Lung (tissue), 12 donors: ENCODE measurements around the gene TRIM47. TPM values are rescaled to one million over a fixed set of nuclear protein-coding genes. Genes with fewer than 3 reads are reported as not detected.

Experiments
- ATAC-seq: fragments of 200-7000 bp; cut with Tn5 transposase; one replicate; pipeline ENCODE4 v1.9.1; 2020; ENCODE audit warnings: moderate number of reproducible peaks; ENCODE audit not compliant: insufficient read depth, low FRiP score
- DNase-seq, 3 donors: peaks; one replicate each; pipeline ENCODE4 v3.0.0-alpha.2; 2013 to 2017
- H3K27ac ChIP-seq, 2 donors: one replicate each; pipeline ENCODE4 v1.5.1; 2013; ENCODE audit warnings: mild to moderate bottlenecking in 2 of 2, moderate library complexity in 2 of 2, control low read depth in 1 of 2, inconsistent platforms in 1 of 2, low read depth in 1 of 2, low read length in 1 of 2
- H3K27me3 ChIP-seq, 3 donors: one replicate each; pipeline ENCODE4 v1.5.1; 2013; ENCODE audit warnings: low read length in 2 of 3; ENCODE audit not compliant: control insufficient read depth in 3 of 3, insufficient read depth in 3 of 3
- H3K36me3 ChIP-seq, 4 donors: one replicate each; pipeline ENCODE4 v1.5.1; 2013; ENCODE audit warnings: low read length in 4 of 4, mild to moderate bottlenecking in 1 of 4, moderate library complexity in 1 of 4; ENCODE audit not compliant: control insufficient read depth in 4 of 4, insufficient read depth in 4 of 4
- H3K4me1 ChIP-seq, 5 donors: one replicate each; pipeline ENCODE4 v1.5.1; 2013; ENCODE audit warnings: low read length in 5 of 5, mild to moderate bottlenecking in 2 of 5, moderate library complexity in 1 of 5; ENCODE audit not compliant: control insufficient read depth in 5 of 5, insufficient read depth in 5 of 5
- H3K4me3 ChIP-seq: one replicate; pipeline ENCODE4 v1.5.1; 2013; ENCODE audit warnings: mild to moderate bottlenecking, control low read depth, moderate library complexity
- H3K9ac ChIP-seq, 2 donors: one replicate each; pipeline ENCODE4 v1.5.1; 2013; ENCODE audit warnings: low read length in 2 of 2, control low read depth in 1 of 2; ENCODE audit not compliant: insufficient read depth in 1 of 2
- H3K9me3 ChIP-seq, 4 donors: one replicate each; pipeline ENCODE4 v1.5.1; 2013; ENCODE audit warnings: low read length in 3 of 4, mild to moderate bottlenecking in 1 of 4, moderate library complexity in 1 of 4; ENCODE audit not compliant: control insufficient read depth in 4 of 4, insufficient read depth in 3 of 4
- WGBS, 2 donors: extraction: QIAGEN DNeasy Blood & Tissue Kit; methylation state at CpG; one replicate each; pipeline ENCODE4 v1.1.7; 2013; 5-methylcytosine and 5-hydroxymethylcytosine counted together
- polyA plus RNA-seq, 2 donors: library from polyadenylated mRNA; stranded (reverse); fragments of 200-250 nt; gene quantifications; one replicate each; pipeline ENCODE4 v1.2.1, GENCODE V29; 2013
- total RNA-seq, 2 donors: library from RNA; depleted of rRNA in 1 of 2; stranded (reverse); fragments of >200 nt in 1 of 2; gene quantifications; one replicate each; pipeline ENCODE4 v1.2.1, GENCODE V29; 2014 to 2021
- TF ChIP-seq, protein P1 (sequence below): IDR thresholded peaks from 2 replicates; pipeline ENCODE4 v1.5.1; 2012; ENCODE audit warnings: mild to moderate bottlenecking; ENCODE audit errors: control extremely low read depth, extremely low read depth
- donor health status: control.
- donor health status: control.
- donor health status: Bipolar disorder and iron deficiency.
- donor health status: healthy.
- donor health status: DM: yes; HTN: yes; CAD: no.

Gene TRIM47
- total and polyA plus RNA-seq, 4 donors, result 22.9 to 78.3 (median 28.0) TPM

DNA sequence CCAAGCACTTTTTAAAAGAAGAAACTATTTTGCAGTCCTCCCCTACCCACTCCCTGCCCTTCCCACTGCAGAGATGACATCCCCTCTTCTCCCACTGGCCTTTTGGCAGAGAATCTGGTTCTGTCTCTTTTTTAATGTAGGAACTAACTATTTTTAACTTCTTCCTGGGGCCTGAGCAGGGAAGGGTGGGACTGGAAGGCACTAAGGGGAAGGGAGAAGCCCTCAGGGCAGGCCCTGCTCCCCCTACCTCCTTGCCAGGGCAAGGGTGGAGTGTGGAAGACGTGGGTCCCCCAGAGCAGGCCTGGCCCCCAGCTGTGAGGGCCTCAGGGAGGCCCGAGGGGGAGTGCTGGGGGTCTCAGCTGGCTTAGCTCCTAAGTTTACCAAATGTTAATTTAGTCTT is 53.7 kb downstream of the TRIM47 start:
- Histone ChIP-seq H3K27me3 (no peaks in the 10 kb centered on the region), H3K27ac (no peak overlapping the region), H3K4me3 (no peak overlapping the region), H3K9ac (no peak overlapping the region), H3K4me1 (peaks cover 0 to 18% (median 2%) of the 10 kb centered on the region in 5 donors), H3K36me3 (peaks cover 0 to 67% (median 21%) of the 10 kb centered on the region in 4 donors), H3K9me3 (no peaks in the 10 kb centered on the region)
- peak in 2 of 3 donors; percentile 25 to 52 for DNase-seq
- TF ChIP-seq, protein P1, sequence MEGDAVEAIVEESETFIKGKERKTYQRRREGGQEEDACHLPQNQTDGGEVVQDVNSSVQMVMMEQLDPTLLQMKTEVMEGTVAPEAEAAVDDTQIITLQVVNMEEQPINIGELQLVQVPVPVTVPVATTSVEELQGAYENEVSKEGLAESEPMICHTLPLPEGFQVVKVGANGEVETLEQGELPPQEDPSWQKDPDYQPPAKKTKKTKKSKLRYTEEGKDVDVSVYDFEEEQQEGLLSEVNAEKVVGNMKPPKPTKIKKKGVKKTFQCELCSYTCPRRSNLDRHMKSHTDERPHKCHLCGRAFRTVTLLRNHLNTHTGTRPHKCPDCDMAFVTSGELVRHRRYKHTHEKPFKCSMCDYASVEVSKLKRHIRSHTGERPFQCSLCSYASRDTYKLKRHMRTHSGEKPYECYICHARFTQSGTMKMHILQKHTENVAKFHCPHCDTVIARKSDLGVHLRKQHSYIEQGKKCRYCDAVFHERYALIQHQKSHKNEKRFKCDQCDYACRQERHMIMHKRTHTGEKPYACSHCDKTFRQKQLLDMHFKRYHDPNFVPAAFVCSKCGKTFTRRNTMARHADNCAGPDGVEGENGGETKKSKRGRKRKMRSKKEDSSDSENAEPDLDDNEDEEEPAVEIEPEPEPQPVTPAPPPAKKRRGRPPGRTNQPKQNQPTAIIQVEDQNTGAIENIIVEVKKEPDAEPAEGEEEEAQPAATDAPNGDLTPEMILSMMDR, result no peak
- ATAC-seq, result no peak
- WGBS, 2 donors, result 58 to 69% methylated on average over 2 of the region's 2 CpGs

Other genes with a start within 250 kb of the TRIM47 start
- gene SMIM5, start 245.1 kb downstream of the TRIM47 start, total RNA-seq, result 1 to 10 TPM; 5.5 to 7.5 TPM
- 1 to 10 TPM; 2.2 to 2.3 TPM for gene SMIM5, start 245.1 kb downstream of the TRIM47 start, polyA plus RNA-seq
- gene RECQL5, start 211.4 kb downstream of the TRIM47 start, total RNA-seq, result 10 to 100 TPM; 31.2 to 32.5 TPM
- gene RECQL5, start 211.4 kb downstream of the TRIM47 start, polyA plus RNA-seq, result 10 to 100 TPM; 16.4 to 28.5 TPM
- 10 to 100 TPM; 46.5 to 82.9 TPM for gene SAP30BP, start 211.2 kb downstream of the TRIM47 start, total RNA-seq
- 10 to 100 TPM; 71.9 to 82.8 TPM for gene SAP30BP, start 211.2 kb downstream of the TRIM47 start, polyA plus RNA-seq
- gene ITGB4, start 157.1 kb downstream of the TRIM47 start, total RNA-seq, result 10 to 100 TPM; 11.1 to 47.8 TPM
- gene ITGB4, start 157.1 kb downstream of the TRIM47 start, polyA plus RNA-seq, result 10 to 100 TPM; 11.4 to 18.1 TPM
- gene GALK1, start 113.4 kb downstream of the TRIM47 start, total RNA-seq, result 10 to 100 TPM; 23.0 to 52.9 TPM
- 10 to 100 TPM; 35.2 to 70.5 TPM for gene GALK1, start 113.4 kb downstream of the TRIM47 start, polyA plus RNA-seq
- 10 to 100 TPM; 32.8 to 72.4 TPM for gene UNK, start 93.8 kb downstream of the TRIM47 start, total RNA-seq
- 10 to 100 TPM; 15.5 to 18.7 TPM for gene UNK, start 93.8 kb downstream of the TRIM47 start, polyA plus RNA-seq
- gene UNC13D, start 34.2 kb downstream of the TRIM47 start, total RNA-seq, result 100 to 1,000 TPM in 1 of 2 donors, 10 to 100 TPM in 1; 56.6 to 110 TPM
- gene UNC13D, start 34.2 kb downstream of the TRIM47 start, polyA plus RNA-seq, result 10 to 100 TPM; 61.2 to 85.2 TPM
- 100 to 1,000 TPM in 1 of 2 donors, 10 to 100 TPM in 1; 67.2 to 127 TPM for gene WBP2, start 23.2 kb downstream of the TRIM47 start, total RNA-seq
- 100 to 1,000 TPM; 143 to 195 TPM for gene WBP2, start 23.2 kb downstream of the TRIM47 start, polyA plus RNA-seq
- 10 to 100 TPM; 12.7 to 32.9 TPM for gene TRIM65, start 18.4 kb upstream of the TRIM47 start, total RNA-seq
- 10 to 100 TPM; 14.6 to 27.8 TPM for gene TRIM65, start 18.4 kb upstream of the TRIM47 start, polyA plus RNA-seq
- gene MRPL38, start 26.3 kb upstream of the TRIM47 start, total RNA-seq, result 100 to 1,000 TPM in 1 of 2 donors, 10 to 100 TPM in 1; 47.8 to 105 TPM
- 10 to 100 TPM; 52.0 to 80.1 TPM for gene MRPL38, start 26.3 kb upstream of the TRIM47 start, polyA plus RNA-seq
- gene FBF1, start 62.5 kb upstream of the TRIM47 start, total RNA-seq, result 10 to 100 TPM; 14.5 to 18.7 TPM
- gene FBF1, start 62.5 kb upstream of the TRIM47 start, polyA plus RNA-seq, result 10 to 100 TPM in 1 of 2 donors, 1 to 10 TPM in 1; 4.6 to 11.6 TPM
- 10 to 100 TPM; 69.4 to 80.1 TPM for gene ACOX1, start 100.6 kb upstream of the TRIM47 start, total RNA-seq
- 10 to 100 TPM; 19.9 to 22.4 TPM for gene ACOX1, start 100.6 kb upstream of the TRIM47 start, polyA plus RNA-seq
- gene TEN1, start 100.7 kb upstream of the TRIM47 start, total RNA-seq, result 10 to 100 TPM; 20.6 to 25.8 TPM
- gene TEN1, start 100.7 kb upstream of the TRIM47 start, polyA plus RNA-seq, result 10 to 100 TPM; 32.1 to 33.5 TPM
- 1 to 10 TPM; 7.8 TPM for gene CDK3, start 122.3 kb upstream of the TRIM47 start, total RNA-seq
- gene CDK3, start 122.3 kb upstream of the TRIM47 start, polyA plus RNA-seq, result 10 to 100 TPM in 1 of 2 donors, 1 to 10 TPM in 1; 7.3 to 15.7 TPM
- 10 to 100 TPM; 34.1 to 38.4 TPM for gene EVPL, start 148.7 kb upstream of the TRIM47 start, total RNA-seq
- 10 to 100 TPM; 10.9 to 36.0 TPM for gene EVPL, start 148.7 kb upstream of the TRIM47 start, polyA plus RNA-seq
- gene SRP68, start 193.9 kb upstream of the TRIM47 start, total RNA-seq, result 10 to 100 TPM; 63.9 to 68.9 TPM
- gene SRP68, start 193.9 kb upstream of the TRIM47 start, polyA plus RNA-seq, result 10 to 100 TPM; 30.8 to 50.0 TPM
- gene GALR2, start 196.2 kb upstream of the TRIM47 start, total RNA-seq, result under 1 TPM in 1 of 2 donors, not detected in 1; 0.40 TPM
- under 1 TPM; 0.20 to 0.44 TPM for gene GALR2, start 196.2 kb upstream of the TRIM47 start, polyA plus RNA-seq
- under 1 TPM in 1 of 2 donors, not detected in 1; 0.25 TPM for gene ZACN, start 200.6 kb upstream of the TRIM47 start, total RNA-seq
- 1 to 10 TPM; 1.4 to 1.9 TPM for gene ZACN, start 200.6 kb upstream of the TRIM47 start, polyA plus RNA-seq
- gene EXOC7, start 225.2 kb upstream of the TRIM47 start, total RNA-seq, result 100 to 1,000 TPM; 109 to 111 TPM
- gene EXOC7, start 225.2 kb upstream of the TRIM47 start, polyA plus RNA-seq, result 10 to 100 TPM; 49.9 to 52.3 TPM